Bronchial epithelial cell (primary cell): ENCODE results near the gene NXPH2. TPM values are rescaled to one million over a fixed set of nuclear protein-coding genes. Genes with fewer than 3 reads are reported as not detected.
"Not testable (repeated sequence)": the region's sequence is repeated elsewhere in the genome, so short reads cannot be mapped to it uniquely, and the experiment has no call there.

Experiments
- DNase-seq: peaks from one replicate; pipeline ENCODE4 v3.0.0-alpha.2; 2010; ENCODE audit warnings: low read depth
- FAIRE-seq: peaks from 2 replicates; lab custom pipeline; 2011; peaks lifted over from hg19 to GRCh38; lab: Jason Lieb, UNC
- H3K27me3 ChIP-seq: 2 replicates; pipeline ENCODE4 v1.5.1; 2011; ENCODE audit warnings: low read length; ENCODE audit not compliant: control insufficient read depth, insufficient read depth
- H3K36me3 ChIP-seq: 2 replicates; pipeline ENCODE4 v1.5.1; 2011; ENCODE audit warnings: low read length; ENCODE audit not compliant: control insufficient read depth, insufficient read depth
- H3K4me3 ChIP-seq: 2 replicates; pipeline ENCODE4 v1.5.1; 2011; ENCODE audit warnings: mild to moderate bottlenecking, low read depth, low read length, control low read depth
- CTCF ChIP-seq: IDR thresholded peaks from 2 replicates; pipeline ENCODE4 v1.5.1; 2011; ENCODE audit warnings: mild to moderate bottlenecking, moderate library complexity, low read length, control low read depth, inconsistent platforms; ENCODE audit not compliant: insufficient read depth, severe bottlenecking
- total RNA-seq: library from RNA; depleted of rRNA; stranded (reverse); fragments of >200 nt; gene quantifications from 2 replicates; pipeline ENCODE4 v1.2.1, GENCODE V29; 2014

Gene NXPH2
- total RNA-seq, 1 donor from 2014 or later: not detected

DNA sequence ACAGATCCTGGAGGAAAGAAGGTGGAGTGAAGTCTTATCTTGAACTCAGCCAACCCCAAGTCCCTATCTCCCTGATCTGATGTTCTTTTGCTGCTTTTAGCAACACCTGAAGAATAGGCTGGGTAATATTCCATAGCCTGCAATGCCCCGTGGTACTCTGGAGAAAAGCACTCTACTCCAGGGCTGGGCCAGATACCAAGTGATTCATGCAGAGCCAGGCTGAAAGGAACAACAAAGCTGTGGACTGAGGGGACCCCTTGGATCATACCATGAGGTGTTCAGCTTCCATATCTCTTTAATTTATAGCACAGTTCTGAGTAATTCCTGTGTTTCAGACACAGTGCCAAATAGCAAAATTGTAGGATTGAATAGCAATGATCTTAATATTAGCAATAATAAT, 130.6 kb downstream of the NXPH2 start:
- DNase-seq (no peak), FAIRE-seq (no peak)
- Histone ChIP-seq H3K4me3 (no peak overlapping the region), H3K27me3 (no peaks in the 10 kb centered on the region), H3K36me3 (no peaks in the 10 kb centered on the region)
- TF ChIP-seq CTCF: no peak

- no peak for TF ChIP-seq CTCF
- no peaks in the 10 kb centered on the region for H3K27me3 ChIP-seq
- FAIRE-seq (no peak), DNase-seq (no peak)
- H3K4me3 ChIP-seq: no peak overlapping the region
- H3K36me3 ChIP-seq: no peaks in the 10 kb centered on the region
Measured at GRCh38 chr2:138648606-138649005, 131.6 kb downstream of the NXPH2 start.

DNA sequence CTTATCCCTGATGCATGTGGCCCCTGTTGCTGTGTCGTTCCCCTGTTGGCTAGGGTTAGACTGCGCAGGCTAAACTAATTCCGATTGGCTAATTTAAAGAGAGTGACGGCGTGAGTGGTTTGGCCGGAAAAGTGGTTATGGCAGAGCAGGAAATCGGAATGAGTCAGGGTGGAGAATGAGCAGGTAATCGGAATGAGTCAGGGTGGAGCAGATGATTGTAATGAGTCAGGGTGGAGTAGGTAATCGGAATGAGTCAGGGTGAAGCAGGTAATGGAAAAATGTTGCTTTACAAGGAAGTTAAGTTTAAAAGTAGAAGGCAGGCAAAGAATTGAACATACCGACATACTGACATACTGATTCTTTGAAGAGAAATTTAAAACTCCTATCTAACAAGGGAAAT, 135.4 kb downstream of the NXPH2 start:
- not testable (repeated sequence) for H3K27me3 ChIP-seq, H3K36me3 ChIP-seq, H3K4me3 ChIP-seq, FAIRE-seq
- DNase-seq: peak; percentile 74

- FAIRE-seq (no peak), DNase-seq (peak; percentile 74)
- Histone ChIP-seq H3K4me3 (no peak overlapping the region), H3K36me3 (no peaks in the 10 kb centered on the region), H3K27me3 (no peaks in the 10 kb centered on the region)
- TF ChIP-seq CTCF: no peak
Measured at GRCh38 chr2:138640921-138641676, 139.1 kb downstream of the NXPH2 start.

GRCh38 chr2:138637686-138638085, 142.5 kb downstream of the NXPH2 start:
- DNase-seq: no peak
- no peaks in the 10 kb centered on the region for H3K36me3 ChIP-seq
- H3K27me3 ChIP-seq: no peaks in the 10 kb centered on the region
- FAIRE-seq: no peak
- H3K4me3 ChIP-seq: no peak overlapping the region
- no peak for TF ChIP-seq CTCF

GRCh38 chr2:138637061-138637460, 143.1 kb downstream of the NXPH2 start:
- Histone ChIP-seq H3K4me3 (no peak overlapping the region), H3K36me3 (no peaks in the 10 kb centered on the region), H3K27me3 (no peaks in the 10 kb centered on the region)
- DNase-seq: no peak
- no peak for FAIRE-seq
- no peak for TF ChIP-seq CTCF
